GM12878 (cell line): ENCODE data around the gene TAF3. TPM values are rescaled to one million over a fixed set of nuclear protein-coding genes. Genes with fewer than 3 reads are reported as not detected.

Source experiments
- ATAC-seq: fragments of 200-7000 bp; cut with Tn5 transposase; 3 replicates; pipeline ENCODE4 v1.9.1; 2020; ENCODE audit warnings: mild to moderate bottlenecking, moderate library complexity
- Bru-seq: library from RNA; stranded (reverse); fragments of 400-500 nt; gene quantifications from one replicate; lab custom pipeline; 2021; lab: Mats Ljungman, UMichigan
- BruChase-seq, 2 experiments: library from RNA; stranded (reverse); fragments of 400-500 nt; gene quantifications; one replicate each; lab custom pipeline; 2021; lab: Mats Ljungman, UMichigan
- BruUV-seq: library from RNA; stranded (reverse); fragments of 400-500 nt; replicated peaks from 2 replicates; lab custom pipeline; 2021; lab: Mats Ljungman, UMichigan
- CTCF ChIA-PET: fragments of 300-600 bp; sonication (Branson Sonifier 250); formaldehyde crosslinking; extraction: SDS; loops from one replicate; lab custom pipeline; 2021; ENCODE audit warnings: inconsistent platforms; lab: Yijun Ruan, JAX
- POLR2A ChIA-PET: fragments of 350-600 bp; formaldehyde crosslinking; extraction: SDS; loops from one replicate; lab custom pipeline; 2021; ENCODE audit warnings: inconsistent platforms; lab: Charles Lee
- RAD21 ChIA-PET: fragments of 300-600 bp; sonication (Branson Sonifier 250); formaldehyde crosslinking; loops from one replicate; lab custom pipeline; 2023; ENCODE audit warnings: antibody characterized with exemption; ENCODE audit not compliant: unreplicated experiment; lab: Charles Lee
- SMC1A ChIA-PET: fragments of 300-600 bp; sonication (Branson Sonifier 250); formaldehyde crosslinking; loops from one replicate; lab custom pipeline; 2023; ENCODE audit not compliant: unreplicated experiment, uncharacterized antibody; lab: Charles Lee
- DNase-seq: peaks from one replicate; pipeline ENCODE4 v3.0.0-alpha.2; 2011; ENCODE audit warnings: low read depth, low spot score
- FAIRE-seq: peaks from 3 replicates; lab custom pipeline; 2011; peaks lifted over from hg19 to GRCh38; lab: Jason Lieb, UNC
- H2AFZ ChIP-seq: 2 replicates; pipeline ENCODE4 v1.6.0; 2011; ENCODE audit warnings: low read depth, low read length, control low read depth; ENCODE audit not compliant: control insufficient read depth
- H3K27ac ChIP-seq: 2 replicates; pipeline ENCODE4 v1.5.1; 2011; ENCODE audit warnings: control low read depth; ENCODE audit not compliant: control insufficient read depth, insufficient read depth
- H3K27me3 ChIP-seq, 2 experiments: replicated peaks in 1 of 2; 2 replicates each; pipeline versions ENCODE4 v1.6.0 to v1.6.1; 2011; ENCODE audit warnings: low read length in 1 of 2; ENCODE audit not compliant: control insufficient read depth in 2 of 2, insufficient read depth in 2 of 2
- H3K36me3 ChIP-seq, 2 experiments: 2 replicates each; pipeline ENCODE4 v1.5.1; 2011; ENCODE audit warnings: low read length in 1 of 2; ENCODE audit not compliant: control insufficient read depth in 2 of 2, insufficient read depth in 2 of 2
- H3K4me1 ChIP-seq: 2 replicates; pipeline ENCODE4 v1.6.1; 2011; ENCODE audit warnings: mild to moderate bottlenecking, low read length, moderate library complexity, mixed read lengths; ENCODE audit not compliant: control insufficient read depth, insufficient read depth
- H3K4me2 ChIP-seq: 2 replicates; pipeline ENCODE4 v1.6.0; 2011; ENCODE audit warnings: control low read depth; ENCODE audit not compliant: control insufficient read depth, insufficient read depth
- H3K4me3 ChIP-seq: fragments of 200-600 bp; sonication (generic); 2 replicates; pipeline ENCODE4 v1.5.1; 2016
- H3K79me2 ChIP-seq: 2 replicates; pipeline ENCODE4 v1.6.0; 2011; ENCODE audit warnings: low read length; ENCODE audit not compliant: control insufficient read depth, insufficient read depth
- H3K9ac ChIP-seq: 2 replicates; pipeline ENCODE4 v1.8.0; 2011; ENCODE audit warnings: low read length, control low read depth, mixed read lengths; ENCODE audit not compliant: control insufficient read depth, insufficient read depth
- H3K9me3 ChIP-seq: replicated peaks from 3 replicates; pipeline ENCODE4 v1.5.1; 2011; ENCODE audit warnings: mild to moderate bottlenecking, low read length; ENCODE audit not compliant: control insufficient read depth, insufficient read depth
- H4K20me1 ChIP-seq: 2 replicates; pipeline ENCODE4 v1.6.0; 2011; ENCODE audit not compliant: control insufficient read depth, insufficient read depth
- CHD1 ChIP-seq: IDR thresholded peaks from 2 replicates; pipeline ENCODE4 v1.6.1; 2012; ENCODE audit warnings: low read depth, low read length, improper control_type of control experiment
- ELK1 ChIP-seq: IDR thresholded peaks from 2 replicates; pipeline ENCODE4 v1.6.1; 2012; ENCODE audit warnings: low read depth, low read length, improper control_type of control experiment
- ETV6 ChIP-seq, 2 experiments: fragments of 450-650 bp in 1 of 2; IDR thresholded peaks in 1 of 2; conservative IDR thresholded peaks in 1 of 2; 2 replicates each; pipeline ENCODE4 v1.6.1; 2014; ENCODE audit warnings: antibody characterized with exemption in 1 of 2, borderline replicate concordance in 1 of 2, low read depth in 1 of 2, mild to moderate bottlenecking in 1 of 2, moderate library complexity in 1 of 2
- FOS ChIP-seq: IDR thresholded peaks from 3 replicates; pipeline ENCODE4 v1.6.1; 2011; ENCODE audit warnings: borderline replicate concordance; ENCODE audit not compliant: insufficient read length; ENCODE audit errors: extremely low read depth
- PML ChIP-seq: IDR thresholded peaks from 2 replicates; pipeline ENCODE4 v1.6.1; 2012; ENCODE audit warnings: low read length, inconsistent platforms
- POLR2AphosphoS5 ChIP-seq: IDR thresholded peaks from 2 replicates; pipeline ENCODE4 v1.6.1; 2011; ENCODE audit warnings: mild to moderate bottlenecking, low read length, inconsistent platforms
- RFX5 ChIP-seq: IDR thresholded peaks from 2 replicates; pipeline ENCODE4 v1.6.1; 2011; ENCODE audit warnings: low read depth, low read length, improper control_type of control experiment
- SMAD5 ChIP-seq: IDR thresholded peaks from 2 replicates; pipeline ENCODE4 v1.6.1; 2016; ENCODE audit warnings: antibody characterized with exemption, low read depth
- ZBED1 ChIP-seq: IDR thresholded peaks from 2 replicates; pipeline ENCODE4 v1.6.1; 2016; ENCODE audit warnings: borderline replicate concordance
- ZNF592 ChIP-seq: fragments of 450-650 bp; IDR thresholded peaks from 2 replicates; pipeline ENCODE4 v1.6.1; 2017; ENCODE audit warnings: mild to moderate bottlenecking, moderate library complexity
- ZZZ3 ChIP-seq: IDR thresholded peaks from 2 replicates; pipeline ENCODE4 v1.6.1; 2011; ENCODE audit warnings: low read depth; ENCODE audit not compliant: control insufficient read depth, insufficient read length
- WGBS: methylation state at CpG from one replicate; pipeline ENCODE4 v1.1.6; 2016; ENCODE audit warnings: low lambda C conversion rate; ENCODE audit not compliant: insufficient replicate concordance, insufficient coverage; ENCODE audit errors: missing lambda C conversion rate; 5-methylcytosine and 5-hydroxymethylcytosine counted together
- in situ Hi-C: fragments of 300-500 bp; cut with MboI; formaldehyde crosslinking; loops from 9 replicates; pipeline ENCODE4 v1.14.3; 2018; ENCODE audit warnings: mixed read lengths
- intact Hi-C: fragments of 100-400 bp; cut with micrococcal nuclease; formaldehyde crosslinking; loops from one replicate; pipeline ENCODE4 v1.14.2; 2022; ENCODE audit not compliant: unreplicated experiment
- long read RNA-seq, 2 experiments: library from polyadenylated mRNA; unstranded; transcript quantifications; one replicate each; pipeline ENCODE4 v2.0.0, GENCODE V29; 2019 to 2020
- polyA minus RNA-seq, 3 experiments: library from RNA; depleted of rRNA, polyadenylated mRNA; stranded (reverse); fragments of >200 nt; gene quantifications; 2 replicates each; pipeline ENCODE4 v1.2.3, GENCODE V29; 2011
- polyA plus RNA-seq, 11 experiments: library from polyadenylated mRNA; depleted of rRNA in 4 of 11; unstranded in 6 of 11; stranded (reverse) in 5 of 11; fragments of >200 nt; fragmentation: Nextera tagmentation in 4 of 11; fragmentation: Illumina TruSeq in 1 of 11; extraction: Ambion mirVana in 4 of 11; extraction: Trizol in 1 of 11; gene quantifications; 1 replicate in 1 of 11; 2 replicates in 10 of 11; pipeline versions ENCODE4 v1.2.1 to v1.2.3, GENCODE V29; 2011 to 2016; ENCODE audit warnings: inconsistent platforms in 2 of 11, missing spikeins in 2 of 11, low read depth in 1 of 11
- total RNA-seq, 4 experiments: library from RNA; depleted of rRNA in 3 of 4; stranded (reverse); fragments of >200 nt in 3 of 4; fragmentation: Illumina TruSeq in 1 of 4; extraction: Trizol in 1 of 4; gene quantifications; 2 replicates each; pipeline versions ENCODE4 v1.2.1 to v1.2.3, GENCODE V29; 2013 to 2021

TAF3 gene
- 8.4 and 8.7 TPM in 2 replicates for total RNA-seq (2013; cell fraction: nucleolus; rRNA removed)
- 2.6 and 2.7 TPM in 2 replicates for total RNA-seq (2014; rRNA removed)
- 3.5 and 3.7 TPM in 2 replicates for total RNA-seq (2014; rRNA removed; fragmentation: Illumina TruSeq; extraction: Trizol)
- total RNA-seq (2021), result 8.1 and 8.7 TPM in 2 replicates
- 2.2 TPM for polyA plus RNA-seq (2011; ENCODE audit: low read depth)
- 2.5 and 3.1 TPM in 2 replicates for polyA plus RNA-seq (2011; rRNA removed)
- polyA plus RNA-seq (2011; cell fraction: cytosol; rRNA removed), result 1.8 and 2.3 TPM in 2 replicates
- polyA plus RNA-seq (2011; cell fraction: nucleus; rRNA removed), result 2.5 and 2.6 TPM in 2 replicates
- polyA plus RNA-seq (2012), result 3.9 and 4.5 TPM in 2 replicates
- 8.2 and 9.7 TPM in 2 replicates for polyA plus RNA-seq (2014; fragmentation: Illumina TruSeq; extraction: Trizol)
- polyA plus RNA-seq (2014; fragmentation: Nextera tagmentation; extraction: Ambion mirVana), result 1 to 10 TPM; 2.0 to 3.0 TPM
- polyA plus RNA-seq (2014; rRNA removed), result 3.8 and 3.9 TPM in 2 replicates
- 10 to 100 TPM in 1 of 2 experiments, 1 to 10 TPM in 1; 9.8 to 10.1 TPM for polyA plus RNA-seq (2016; fragmentation: Nextera tagmentation; extraction: Ambion mirVana)
- 2.8 and 3.6 TPM in 2 replicates for polyA minus RNA-seq (2011; rRNA and poly(A)+ RNA removed)
- polyA minus RNA-seq (2011; cell fraction: cytosol; rRNA and poly(A)+ RNA removed), result 2.0 and 2.7 TPM in 2 replicates
- 5.8 and 10.3 TPM in 2 replicates for polyA minus RNA-seq (2011; cell fraction: nucleus; rRNA and poly(A)+ RNA removed)
- percentile 67 among the genes with signal in this experiment for Bru-seq, nascent RNA
- percentile 62 among the genes with signal in this experiment for BruChase-seq, experiment 1, labeled RNA remaining after a 6-hour chase
- percentile 65 among the genes with signal in this experiment for BruChase-seq, experiment 2, labeled RNA remaining after a 2-hour chase
- long read RNA-seq, experiment 1, partial matches to known transcripts, result 21 of 24 reads
- long read RNA-seq, experiment 1, other reads (novel, unspliced or antisense), result 3 of 24 reads
- long read RNA-seq, experiment 2, partial matches to known transcripts, result 34 of 46 reads
- long read RNA-seq, experiment 2, other reads (novel, unspliced or antisense), result 12 of 46 reads

GRCh38 chr10:7818295-7819120 lies at the start of gene TAF3:
TAF3 (plus strand) TSS chr10:7818505; CDS start chr10:7818710, 205 bp downstream.
- H3K79me2 ChIP-seq, result peaks cover 11% of the 10 kb centered on the region
- H3K27ac ChIP-seq, result peak within 1 kb of the TSS; percentile 75
- H3K9me3 ChIP-seq, result no peaks in the 10 kb centered on the region
- ChIA-PET CTCF (interaction anchor here (0.9 to 4.7 kb wide), 8 partner anchors 10 to 898 kb away, joined by 3 to 30 read pairs (median 4); partner anchors contain the start of genes ATP5F1C and KIN), POLR2A (interaction anchor here (0.5 to 2.2 kb wide), 4 partner anchors 9 to 61 kb away, joined by 4 to 16 read pairs (median 8); partner anchors contain the start of genes ATP5F1C and KIN), SMC1A (interaction anchor here (0.7 to 2.2 kb wide), 8 partner anchors 10 to 293 kb away, joined by 3 to 9 read pairs (median 4); partner anchors contain the start of genes ATP5F1C and KIN), RAD21 (interaction anchor here (0.6 to 2.3 kb wide), 5 partner anchors 10 to 408 kb away, joined by 3 to 7 read pairs (median 5); partner anchors contain the start of genes ATP5F1C, KIN and SFMBT2)
- H4K20me1 ChIP-seq, result no peaks in the 10 kb centered on the region
- FAIRE-seq (peak; percentile 93), ATAC-seq (peak; percentile 89), DNase-seq (peak; percentile 55)
- peak within 1 kb of the TSS; percentile 95 for H2AFZ ChIP-seq
- 2% methylated on average over 77 of the region's 77 CpGs for WGBS
- no TSS peak for BruUV-seq
- H3K4me1 ChIP-seq, result no peaks in the 10 kb centered on the region
- peaks cover 0 to 2% of the 10 kb centered on the region in 2 experiments; a peak in 1 of 4 replicates for H3K27me3 ChIP-seq
- intact Hi-C loops (loop anchor here (1.0 kb wide), 1 partner anchor 30 kb away; the partner anchor contains the start of gene ATP5F1C), in situ Hi-C loops (no loop called here)
- H3K4me3 ChIP-seq, result peak within 1 kb of the TSS; percentile 93
- H3K9ac ChIP-seq, result peak within 1 kb of the TSS; percentile 88
- H3K4me2 ChIP-seq, result peak within 1 kb of the TSS; percentile 92
- no peaks in the 10 kb centered on the region; a peak in 1 of 4 replicates for H3K36me3 ChIP-seq
- TF ChIP-seq FOS (no peak), RFX5 (no peak), CHD1 (0 out of 2 replicates have a peak, but pooled peaks have one; percentile 27), ZZZ3 (no peak), ETV6 (conservative IDR thresholded peaks at IDR 0.05 in 1 of 2, IDR thresholded peaks at IDR 0.05 in 1 of 2; ENCODE audit: borderline replicate concordance in 1 of 2, low read depth in 1 of 2) (no peak), ELK1 (peak; percentile 94), POLR2AphosphoS5 (peak; percentile 86), PML (peak; percentile 21; the same call in 1 of the 2 replicates), ZBED1 (no peak), ZNF592 (no peak), SMAD5 (peak; percentile 69; the same call in 1 of the 2 replicates)
